Measurements from ENCODE around the gene PITRM1. TPM values are rescaled to one million over a fixed set of nuclear protein-coding genes. Genes with fewer than 3 reads are reported as not detected.
A peak's percentile ranks its signal among the peaks of the same experiment; 100 is the strongest.

Gene PITRM1
- total RNA-seq, 2 donors from 2014 or later: 61.1 to 75.0 TPM

DNA sequence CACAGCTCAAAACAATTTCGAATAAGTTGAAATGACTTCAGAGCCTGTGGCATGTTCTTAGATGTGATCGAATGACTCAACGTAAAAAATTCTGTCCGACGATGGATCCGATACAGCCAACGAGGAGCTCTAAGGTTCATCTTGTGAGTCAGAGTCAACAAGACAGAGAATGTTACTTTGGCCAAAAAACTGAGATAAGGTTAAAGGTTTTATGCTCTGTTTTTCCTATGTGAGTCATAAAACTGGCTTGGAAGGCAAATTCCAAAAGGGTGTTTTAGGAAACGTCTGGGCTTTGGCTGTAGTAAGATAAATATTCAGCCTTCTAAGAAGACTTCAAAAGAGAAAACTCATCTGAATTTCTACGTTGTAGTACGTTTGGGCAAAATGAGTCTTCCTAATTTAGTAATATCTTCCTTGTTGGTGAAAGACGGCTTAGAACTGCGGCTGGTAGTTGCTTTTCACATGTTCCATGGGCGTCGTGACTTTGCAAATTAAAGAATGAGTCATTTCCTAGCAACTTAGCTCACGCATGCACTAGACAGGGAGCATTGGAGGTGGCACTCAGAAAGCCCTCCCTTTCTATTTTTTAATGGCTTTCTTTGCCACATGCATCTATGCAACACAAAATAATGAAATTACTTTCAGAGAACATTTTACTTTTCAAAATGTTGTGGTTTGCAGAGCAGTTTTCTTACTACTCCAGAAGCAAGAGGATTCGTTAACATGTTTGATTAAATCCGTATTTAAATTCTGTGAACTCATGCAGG is 77.0 kb downstream of the PITRM1 start:
- DNase-seq (ENCODE audit: low spot score in 2 of 2) (peak in 1 of 2 donors; percentile 49), ATAC-seq (peak; percentile 83)
- Mint-ChIP-seq H3K27ac (peak overlapping the region; percentile 82 to 88), H3K9me3 (no peaks in the 10 kb centered on the region), H3K36me3 (peaks cover 33 to 49% of the 10 kb centered on the region in 2 donors)

DNA sequence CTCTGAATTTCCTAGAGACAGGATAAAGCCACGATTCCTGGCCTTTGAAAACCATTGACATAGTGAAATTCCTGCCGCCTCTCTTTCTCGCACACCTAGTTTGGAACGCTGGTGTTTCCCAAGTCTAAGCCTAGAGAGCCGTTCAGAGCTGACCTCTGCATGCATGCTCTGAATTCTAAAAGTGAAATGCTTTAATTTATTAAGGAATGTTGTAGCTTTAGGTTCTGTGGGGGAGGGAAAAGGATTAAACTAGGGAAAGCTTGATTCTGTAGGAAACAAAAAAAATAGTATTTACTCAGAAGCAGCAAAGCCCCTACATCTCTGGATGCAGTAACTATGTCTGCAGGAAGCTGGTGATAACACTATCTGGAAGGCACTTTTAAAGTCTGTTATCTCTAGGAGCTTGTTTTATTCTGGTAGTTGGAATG is 78.0 kb downstream of the PITRM1 start:
- H3K9me3 Mint-ChIP-seq: no peaks in the 10 kb centered on the region
- peak overlapping the region; percentile 82 to 88 for H3K27ac Mint-ChIP-seq
- DNase-seq (ENCODE audit: low spot score in 2 of 2) (no peak), ATAC-seq (no peak)
- H3K36me3 Mint-ChIP-seq: peaks cover 32 to 48% of the 10 kb centered on the region in 2 donors

DNA sequence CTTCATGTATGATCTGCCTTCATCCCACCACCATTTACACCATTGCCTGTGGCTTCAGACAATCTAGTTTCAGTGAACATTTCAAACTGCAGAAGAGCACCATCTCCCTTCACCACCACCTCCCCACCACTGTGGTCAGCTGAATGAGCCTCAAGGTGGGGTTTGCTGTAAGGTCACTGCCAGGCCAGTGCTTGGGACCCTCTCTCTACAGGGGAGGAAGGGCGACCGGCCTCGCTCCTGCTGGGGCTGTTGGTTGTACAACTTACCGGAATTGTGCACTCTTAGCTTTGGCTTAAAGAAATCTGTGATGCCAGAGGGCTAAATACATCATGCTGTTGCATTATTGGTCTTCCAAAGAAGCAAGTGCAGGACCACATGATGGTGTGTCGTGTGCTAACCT is 78.6 kb downstream of the PITRM1 start:
- H3K27ac Mint-ChIP-seq: peak overlapping the region; percentile 72 to 88
- no peaks in the 10 kb centered on the region for H3K9me3 Mint-ChIP-seq
- no peak for ATAC-seq
- DNase-seq (ENCODE audit: low spot score in 2 of 2): no peak
- peaks cover 26 to 48% of the 10 kb centered on the region in 2 donors for H3K36me3 Mint-ChIP-seq

DNA sequence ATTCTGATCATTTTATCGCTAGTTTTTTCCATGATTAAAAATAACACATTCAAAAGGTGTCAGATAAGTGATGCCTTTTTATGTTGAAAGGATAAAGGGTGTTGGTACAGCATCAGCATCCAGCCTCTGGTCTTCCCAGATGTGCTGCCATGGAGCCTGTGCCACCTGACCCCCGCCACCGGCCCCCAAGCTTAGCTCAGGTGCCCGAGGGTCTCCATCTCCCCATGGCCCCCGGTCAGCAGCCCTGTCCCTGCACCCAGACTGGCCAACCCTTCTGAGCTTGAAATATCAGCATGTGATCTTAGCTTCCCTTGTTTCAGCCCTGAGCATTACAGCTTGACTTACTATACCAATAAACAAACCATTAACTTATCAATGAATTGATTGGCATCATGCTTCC is 80.7 kb downstream of the PITRM1 start:
- H3K36me3 Mint-ChIP-seq: peaks cover 24 to 42% of the 10 kb centered on the region in 2 donors
- ATAC-seq: no peak
- DNase-seq (ENCODE audit: low spot score in 2 of 2): no peak
- H3K9me3 Mint-ChIP-seq: no peaks in the 10 kb centered on the region
- peak overlapping the region in 1 of 2 donors; percentile 67 for H3K27ac Mint-ChIP-seq

DNA sequence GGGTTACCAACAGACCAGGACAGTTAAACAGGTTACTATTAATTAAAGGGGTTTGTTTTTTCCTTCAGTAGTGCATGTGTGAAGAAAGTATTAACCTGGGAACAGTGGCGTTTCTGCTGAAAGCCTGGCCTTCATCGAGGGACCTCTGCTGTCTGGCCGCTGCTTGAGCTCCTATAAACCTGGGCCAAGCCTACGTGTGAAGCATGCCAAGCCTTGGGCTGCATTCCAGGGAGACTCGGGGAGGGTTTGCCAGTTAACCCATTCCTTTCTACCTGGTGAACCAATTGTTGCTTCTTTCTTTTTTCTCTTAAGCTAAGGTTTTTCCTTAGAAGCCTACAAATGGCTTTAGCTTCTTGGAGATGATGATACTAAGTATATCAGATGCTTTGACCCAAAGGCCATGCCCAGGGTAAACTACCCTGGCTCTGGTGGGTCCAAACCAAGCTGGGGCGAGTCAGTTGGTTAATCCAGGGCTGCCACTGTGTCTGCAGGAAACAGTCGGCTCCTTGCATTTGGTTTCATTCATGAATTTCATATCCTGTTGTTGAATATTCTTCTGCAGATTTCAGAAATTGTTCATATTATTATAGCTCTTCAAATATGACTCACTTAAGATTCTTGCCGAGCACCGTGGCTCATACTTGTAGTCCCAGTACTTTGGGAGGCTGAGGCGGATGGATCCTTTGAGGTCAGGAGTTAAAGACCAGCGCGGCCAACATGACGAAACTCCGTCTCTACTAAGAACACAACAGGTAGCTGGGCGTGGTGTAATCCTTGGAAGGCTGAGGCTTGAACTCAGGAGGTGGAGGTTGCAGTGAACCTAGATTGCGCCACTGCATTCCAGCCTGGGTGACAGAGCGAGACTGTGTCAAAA is 81.4 kb downstream of the PITRM1 start:
- peaks cover 24 to 42% of the 10 kb centered on the region in 2 donors for H3K36me3 Mint-ChIP-seq
- DNase-seq (ENCODE audit: low spot score in 2 of 2) (peak in 1 of 2 donors; percentile 36), ATAC-seq (peak; percentile 44 to 49)
- no peaks in the 10 kb centered on the region for H3K9me3 Mint-ChIP-seq
- peak overlapping the region; percentile 63 to 67 for H3K27ac Mint-ChIP-seq

DNA sequence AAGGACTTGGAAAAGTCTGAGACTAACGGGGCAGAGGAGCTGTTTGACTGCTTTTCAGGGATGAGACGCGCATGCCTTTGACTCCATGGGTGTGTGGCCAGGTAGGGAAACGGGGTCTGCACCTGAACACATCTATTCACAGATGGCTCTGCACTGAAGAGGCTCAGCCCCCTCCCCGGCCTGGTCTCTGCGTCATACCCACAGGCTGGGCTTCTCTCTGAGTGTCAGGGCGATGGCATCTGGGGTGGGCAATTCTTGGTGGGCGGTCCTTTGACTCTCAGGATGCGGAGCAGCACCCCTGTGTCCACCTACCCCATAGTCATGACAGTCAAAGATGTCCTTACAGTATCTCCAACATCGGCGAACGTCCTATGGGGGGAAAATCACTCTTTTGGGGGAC is 82.2 kb downstream of the PITRM1 start:
- H3K36me3 Mint-ChIP-seq: peaks cover 24 to 42% of the 10 kb centered on the region in 2 donors
- H3K9me3 Mint-ChIP-seq: no peaks in the 10 kb centered on the region
- H3K27ac Mint-ChIP-seq: no peak overlapping the region
- no peak for ATAC-seq
- DNase-seq (ENCODE audit: low spot score in 2 of 2): no peak

Other genes with a start within 250 kb of the PITRM1 start
- 100 to 1,000 TPM in 1 of 2 donors, 10 to 100 TPM in 1; 63.7 to 258 TPM for gene PFKP, start 105.2 kb downstream of the PITRM1 start, total RNA-seq